HG02623 (cell line): ENCODE results near the gene HMGXB4.

ENCODE experiments used
- ATAC-seq: cut with Tn5 transposase; IDR thresholded peaks from one replicate; pipeline ENCODE4 v1.9.1; 2021; ENCODE audit warnings: moderate library complexity; ENCODE audit not compliant: unreplicated experiment

HMGXB4 gene

GRCh38 chr22:35324762-35325161 is 67.5 kb downstream of the HMGXB4 start:
- ATAC-seq = no peak

GRCh38 chr22:35325209-35325608 is 67.9 kb downstream of the HMGXB4 start:
- no peak for ATAC-seq

- ATAC-seq = no peak
Observed at GRCh38 chr22:35326854-35327562, 69.7 kb downstream of the HMGXB4 start.

- no peak for ATAC-seq
Observed at GRCh38 chr22:35327690-35328471, 70.6 kb downstream of the HMGXB4 start.

GRCh38 chr22:35328472-35328885 is 71.2 kb downstream of the HMGXB4 start:
- ATAC-seq = no peak

- ATAC-seq = no peak
Observed at GRCh38 chr22:35329114-35329847, 72.0 kb downstream of the HMGXB4 start.

- ATAC-seq = no peak
Observed at GRCh38 chr22:35330258-35330861, 73.1 kb downstream of the HMGXB4 start.

- ATAC-seq = no peak
Observed at GRCh38 chr22:35332278-35332677, 75.0 kb downstream of the HMGXB4 start.

GRCh38 chr22:35333220-35333619 is 75.9 kb downstream of the HMGXB4 start:
- ATAC-seq = no peak

- ATAC-seq = no peak
Observed at GRCh38 chr22:35334004-35334403, 76.7 kb downstream of the HMGXB4 start.

- no peak for ATAC-seq
Observed at GRCh38 chr22:35335468-35335867, 78.2 kb downstream of the HMGXB4 start.

GRCh38 chr22:35335936-35336781 is 78.9 kb downstream of the HMGXB4 start:
- ATAC-seq = no peak

- no peak for ATAC-seq
Observed at GRCh38 chr22:35337932-35338331, 80.6 kb downstream of the HMGXB4 start.

- ATAC-seq = no peak
Observed at GRCh38 chr22:35341090-35341874, 84.0 kb downstream of the HMGXB4 start.

GRCh38 chr22:35342390-35342789 is 85.1 kb downstream of the HMGXB4 start:
- ATAC-seq = no peak

- no peak for ATAC-seq
Observed at GRCh38 chr22:35343664-35344550, 86.6 kb downstream of the HMGXB4 start.

- ATAC-seq = no peak
Observed at GRCh38 chr22:35344956-35345690, 87.8 kb downstream of the HMGXB4 start.
